ENCODE results near the gene DIRAS1.

Gene DIRAS1

DNA sequence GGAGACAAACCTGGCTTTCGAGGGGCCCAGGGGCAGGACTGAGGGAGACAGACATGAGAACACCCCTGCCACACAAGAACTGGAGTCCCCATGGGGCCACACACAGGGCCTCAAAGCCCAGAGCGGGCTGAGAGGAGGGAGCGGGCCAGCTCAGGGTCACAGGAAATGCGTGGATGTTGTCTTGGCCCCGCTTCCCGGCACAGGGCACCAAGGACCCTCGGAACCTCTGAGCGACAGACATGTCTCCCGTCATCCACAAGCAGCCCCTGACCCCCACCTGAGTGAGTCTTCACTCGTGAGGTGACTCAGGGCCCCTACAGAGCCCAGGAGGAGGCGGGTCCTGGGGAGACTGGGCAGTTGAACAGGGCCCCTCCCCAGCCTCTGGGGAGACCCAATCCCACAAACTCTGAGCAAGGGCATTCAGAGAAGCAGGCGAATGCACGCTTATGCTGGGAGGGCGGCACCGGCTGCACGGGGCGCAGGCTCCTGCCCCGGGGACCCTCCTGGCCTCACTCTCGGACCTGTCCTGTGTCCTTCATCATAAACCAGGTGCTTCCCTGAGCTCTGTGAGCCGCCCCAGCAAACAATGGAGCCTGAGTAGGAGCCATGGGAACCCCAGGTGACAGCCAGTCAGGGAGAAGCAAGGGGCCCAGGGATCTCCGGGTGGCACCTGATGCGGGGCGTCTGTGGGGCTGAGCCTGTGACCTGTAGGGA lies 41.8 kb upstream of the DIRAS1 start:
- Histone ChIP-seq H3K4me1 (ENCODE audit: control insufficient read depth, insufficient read depth, low read length) (no peaks in the 10 kb centered on the region), H3K27me3 (ENCODE audit: control insufficient read depth, insufficient read depth, low read length, poor library complexity, severe bottlenecking) (no peaks in the 10 kb centered on the region), H3K4me3 (ENCODE audit: insufficient read depth, low read depth, low read length) (no peak overlapping the region), H3K27ac (ENCODE audit: insufficient read depth, low read depth, low read length, poor library complexity, severe bottlenecking) (no peak overlapping the region), H3K9me3 (ENCODE audit: control insufficient read depth, low read length) (no peaks in the 10 kb centered on the region), H3K36me3 (ENCODE audit: control insufficient read depth, insufficient read depth, low read length) (peaks cover 52% of the 10 kb centered on the region)
- 95 to 96% methylated on average over 23 of the region's 23 CpGs for WGBS, 2 experiments

DNA sequence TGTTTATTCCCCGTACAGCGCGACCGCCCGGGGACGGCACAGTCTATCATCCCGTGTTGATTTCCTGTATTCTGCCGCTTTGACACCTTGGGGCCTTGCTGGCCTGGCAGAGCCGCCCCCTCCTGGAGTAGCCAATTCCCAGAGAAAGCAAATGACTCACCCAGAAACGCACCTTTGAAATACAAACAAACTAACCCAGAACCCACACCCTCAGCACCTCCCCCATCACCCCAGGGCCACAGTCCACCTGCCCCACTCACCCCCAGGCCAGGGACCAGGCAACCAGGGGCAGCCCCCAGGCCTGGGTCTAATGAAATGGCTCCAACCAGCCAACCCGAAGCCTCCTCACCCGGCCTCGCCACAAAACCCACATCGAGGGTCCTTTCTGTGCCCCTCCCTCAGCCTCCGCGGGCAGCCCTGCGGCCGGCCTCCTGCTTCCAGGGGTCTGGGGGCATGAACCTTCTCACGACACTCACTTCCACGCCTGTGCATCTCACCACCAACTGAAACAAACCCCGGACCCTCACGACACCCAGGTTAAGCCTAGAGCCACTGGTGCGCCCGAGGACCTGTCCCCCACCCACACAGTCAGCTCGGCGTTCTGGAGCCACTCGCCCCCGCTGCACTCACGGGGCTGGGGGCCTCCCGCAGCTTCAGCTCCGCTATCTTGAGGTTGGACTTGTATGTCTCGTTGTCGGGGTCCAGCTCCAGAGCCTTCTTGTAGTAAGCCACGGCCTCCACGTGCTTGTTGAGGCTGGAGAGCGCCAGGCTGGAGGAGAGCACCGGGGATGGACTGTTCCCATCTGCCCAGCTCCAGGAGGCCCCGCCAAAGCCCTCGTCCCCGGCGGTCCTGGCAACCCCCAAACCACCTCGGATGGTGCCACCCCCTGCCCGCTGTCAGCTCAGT lies 41.0 kb upstream of the DIRAS1 start:
- 94% methylated on average over 43 of the region's 43 CpGs for WGBS, 2 experiments
- no peak overlapping the region for H3K4me3 ChIP-seq (ENCODE audit: insufficient read depth, low read depth, low read length)
- H3K27me3 ChIP-seq (ENCODE audit: control insufficient read depth, insufficient read depth, low read length, poor library complexity, severe bottlenecking), result no peaks in the 10 kb centered on the region
- H3K4me1 ChIP-seq (ENCODE audit: control insufficient read depth, insufficient read depth, low read length), result no peaks in the 10 kb centered on the region
- H3K27ac ChIP-seq (ENCODE audit: insufficient read depth, low read depth, low read length, poor library complexity, severe bottlenecking), result no peak overlapping the region
- peaks cover 47% of the 10 kb centered on the region for H3K36me3 ChIP-seq (ENCODE audit: control insufficient read depth, insufficient read depth, low read length)
- no peaks in the 10 kb centered on the region for H3K9me3 ChIP-seq (ENCODE audit: control insufficient read depth, low read length)

DNA sequence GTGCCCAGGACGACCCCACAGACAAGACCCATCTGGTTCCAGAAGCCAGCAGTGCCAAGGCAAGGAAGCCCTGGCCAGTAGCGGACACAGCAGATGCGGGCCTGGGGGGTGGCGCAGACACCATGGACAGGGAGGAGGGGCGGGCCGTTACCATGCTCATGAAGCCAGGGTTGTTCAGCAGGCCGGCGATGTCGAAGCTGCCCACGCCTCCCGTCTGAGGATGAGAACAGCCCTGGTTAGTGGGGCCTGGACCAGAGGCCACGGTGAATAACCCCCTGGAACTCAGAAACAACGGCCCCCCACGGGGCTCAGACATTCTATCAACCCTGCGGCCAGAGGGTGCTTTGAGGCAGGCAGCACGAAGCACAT lies 40.1 kb upstream of the DIRAS1 start:
- no peaks in the 10 kb centered on the region for H3K9me3 ChIP-seq (ENCODE audit: control insufficient read depth, low read length)
- peaks cover 54% of the 10 kb centered on the region for H3K36me3 ChIP-seq (ENCODE audit: control insufficient read depth, insufficient read depth, low read length)
- 95% methylated on average over 16 of the region's 16 CpGs for WGBS, 2 experiments
- H3K4me1 ChIP-seq (ENCODE audit: control insufficient read depth, insufficient read depth, low read length), result no peaks in the 10 kb centered on the region
- H3K27ac ChIP-seq (ENCODE audit: insufficient read depth, low read depth, low read length, poor library complexity, severe bottlenecking), result no peak overlapping the region
- no peak overlapping the region for H3K4me3 ChIP-seq (ENCODE audit: insufficient read depth, low read depth, low read length)
- no peaks in the 10 kb centered on the region for H3K27me3 ChIP-seq (ENCODE audit: control insufficient read depth, insufficient read depth, low read length, poor library complexity, severe bottlenecking)

DNA sequence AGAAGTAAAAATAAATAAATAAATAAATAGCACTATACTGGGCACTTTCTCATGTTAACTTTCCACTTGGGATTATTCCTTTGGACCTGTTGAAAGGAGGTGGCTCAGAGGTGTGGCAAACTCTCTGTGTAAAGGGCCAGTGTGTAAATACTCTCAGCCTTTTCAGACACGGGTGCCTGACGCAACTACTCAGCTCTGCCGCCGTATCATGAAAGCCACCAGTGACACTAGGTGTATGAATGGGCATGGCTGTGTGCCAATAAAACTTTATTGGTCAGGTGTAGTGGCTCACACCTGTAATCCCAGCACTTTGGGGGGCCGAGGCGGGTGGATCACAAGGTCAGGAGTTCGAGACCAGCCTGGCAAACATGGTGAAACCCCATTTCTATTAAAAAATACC lies 38.8 kb upstream of the DIRAS1 start:
- Histone ChIP-seq H3K4me3 (ENCODE audit: insufficient read depth, low read depth, low read length) (no peak overlapping the region), H3K27ac (ENCODE audit: insufficient read depth, low read depth, low read length, poor library complexity, severe bottlenecking) (no peak overlapping the region), H3K27me3 (ENCODE audit: control insufficient read depth, insufficient read depth, low read length, poor library complexity, severe bottlenecking) (no peaks in the 10 kb centered on the region), H3K9me3 (ENCODE audit: control insufficient read depth, low read length) (no peaks in the 10 kb centered on the region), H3K4me1 (ENCODE audit: control insufficient read depth, insufficient read depth, low read length) (no peaks in the 10 kb centered on the region), H3K36me3 (ENCODE audit: control insufficient read depth, insufficient read depth, low read length) (peaks cover 59% of the 10 kb centered on the region)
- 93 to 98% methylated on average over 7 of the region's 7 CpGs for WGBS, 2 experiments

DNA sequence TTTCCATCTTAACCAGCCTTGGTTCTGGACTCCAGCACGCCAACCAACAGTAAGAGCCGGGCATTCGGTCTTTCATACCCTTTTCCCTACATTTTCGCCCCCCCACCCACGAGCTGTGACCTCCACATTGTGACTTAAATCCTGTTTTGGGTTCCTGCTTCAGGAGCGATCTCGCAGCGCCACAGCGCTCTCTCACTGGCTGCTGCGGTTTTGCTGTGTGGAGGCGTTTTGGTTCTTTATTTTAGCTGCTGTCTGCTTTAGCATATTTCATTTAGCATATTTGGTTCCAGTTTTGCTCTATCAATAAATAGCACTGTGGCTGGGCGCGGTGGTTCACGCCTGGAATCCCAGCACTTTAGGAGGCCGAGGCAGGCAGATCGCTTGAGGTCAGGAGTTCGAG lies 38.2 kb upstream of the DIRAS1 start:
- Histone ChIP-seq H3K36me3 (ENCODE audit: control insufficient read depth, insufficient read depth, low read length) (peaks cover 57% of the 10 kb centered on the region), H3K27me3 (ENCODE audit: control insufficient read depth, insufficient read depth, low read length, poor library complexity, severe bottlenecking) (no peaks in the 10 kb centered on the region), H3K9me3 (ENCODE audit: control insufficient read depth, low read length) (no peaks in the 10 kb centered on the region), H3K4me1 (ENCODE audit: control insufficient read depth, insufficient read depth, low read length) (no peaks in the 10 kb centered on the region), H3K4me3 (ENCODE audit: insufficient read depth, low read depth, low read length) (no peak overlapping the region), H3K27ac (ENCODE audit: insufficient read depth, low read depth, low read length, poor library complexity, severe bottlenecking) (no peak overlapping the region)
- WGBS, 2 experiments, result 95% methylated on average over 17 of the region's 17 CpGs

DNA sequence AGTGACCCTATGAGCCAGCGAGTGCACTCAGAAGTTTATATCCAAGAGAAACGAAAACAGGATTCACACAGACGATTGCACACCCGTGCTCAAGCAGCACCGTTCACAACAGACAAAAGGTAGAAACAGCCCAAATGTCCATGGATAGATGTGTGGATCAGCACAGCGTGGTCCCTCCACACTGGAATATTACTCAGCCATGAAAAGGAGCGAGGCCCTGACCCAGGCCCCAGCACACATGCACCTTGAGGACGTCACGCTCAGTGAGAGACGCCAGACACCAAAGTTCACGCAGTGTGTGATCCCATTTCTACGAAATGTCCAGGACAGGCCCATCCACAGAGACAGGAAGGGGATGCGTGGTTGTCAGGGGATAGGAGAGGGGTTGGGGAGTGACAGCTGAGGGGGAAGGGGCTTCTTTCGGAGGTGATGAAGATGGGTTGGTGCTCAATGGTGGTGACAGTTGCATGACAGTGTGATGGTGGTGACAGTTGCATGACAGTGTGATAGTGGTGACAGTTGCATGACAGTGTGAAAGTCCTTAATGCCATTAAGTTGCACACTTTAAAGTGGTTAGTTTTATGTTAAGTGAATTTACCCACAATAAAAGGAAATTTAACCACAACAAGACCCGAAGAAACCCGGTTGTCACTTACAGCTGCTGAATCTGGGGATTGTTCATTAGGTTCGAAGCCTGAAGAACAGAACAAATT lies 37.6 kb upstream of the DIRAS1 start:
- 96% methylated on average over 17 of the region's 17 CpGs for WGBS, 2 experiments
- Histone ChIP-seq H3K4me1 (ENCODE audit: control insufficient read depth, insufficient read depth, low read length) (no peaks in the 10 kb centered on the region), H3K4me3 (ENCODE audit: insufficient read depth, low read depth, low read length) (no peak overlapping the region), H3K9me3 (ENCODE audit: control insufficient read depth, low read length) (no peaks in the 10 kb centered on the region), H3K27me3 (ENCODE audit: control insufficient read depth, insufficient read depth, low read length, poor library complexity, severe bottlenecking) (no peaks in the 10 kb centered on the region), H3K36me3 (ENCODE audit: control insufficient read depth, insufficient read depth, low read length) (peaks cover 53% of the 10 kb centered on the region), H3K27ac (ENCODE audit: insufficient read depth, low read depth, low read length, poor library complexity, severe bottlenecking) (no peak overlapping the region)

DNA sequence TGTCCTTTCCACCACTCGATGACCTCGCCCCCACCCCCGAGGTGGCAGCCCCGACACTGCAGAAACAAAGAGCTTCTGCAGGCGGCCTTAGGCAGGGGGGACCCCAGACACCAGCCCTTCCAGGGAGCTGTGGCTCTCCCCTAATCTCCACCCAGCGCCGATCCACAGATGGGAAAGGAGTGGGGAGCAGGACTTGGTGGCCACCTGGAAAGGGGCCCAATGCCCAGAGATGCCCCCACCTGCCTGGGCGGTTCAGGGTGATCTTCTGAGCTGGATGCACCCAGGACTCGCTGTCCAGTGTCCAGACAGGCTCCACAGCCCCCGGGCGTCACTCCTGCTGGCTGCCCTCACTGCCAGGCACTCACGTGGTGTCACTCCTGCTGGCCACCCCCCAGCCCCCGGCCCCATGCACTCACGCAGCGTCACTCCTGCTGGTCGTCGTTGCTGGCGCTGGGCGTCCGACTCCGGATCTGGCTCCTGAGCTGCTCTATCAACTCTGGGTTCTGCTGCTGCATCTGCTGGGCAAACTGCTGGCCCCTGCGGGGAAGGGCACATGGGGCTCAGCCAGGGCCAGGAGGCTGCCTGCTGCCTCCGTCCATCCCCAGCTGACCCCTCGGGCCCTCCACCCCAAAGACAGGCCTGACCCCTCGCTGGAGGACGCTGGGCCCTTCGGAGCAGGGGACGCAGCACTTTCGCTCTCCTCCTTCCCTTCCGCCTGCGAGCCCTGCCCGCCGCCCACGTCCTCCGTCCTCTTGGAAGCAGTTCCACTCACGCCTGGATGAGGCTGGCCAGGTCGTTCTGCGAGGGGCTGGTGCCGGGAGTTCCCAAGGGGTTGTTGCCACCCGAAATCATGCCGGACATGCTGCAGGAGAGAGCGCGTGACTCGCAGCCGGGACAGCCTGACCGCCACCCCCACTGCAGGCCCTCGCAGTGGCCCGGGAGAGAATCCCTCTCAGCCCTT lies 36.0 kb upstream of the DIRAS1 start:
- WGBS, 2 experiments, result 96 to 97% methylated on average over 48 of the region's 48 CpGs
- Histone ChIP-seq H3K4me3 (ENCODE audit: insufficient read depth, low read depth, low read length) (no peak overlapping the region), H3K36me3 (ENCODE audit: control insufficient read depth, insufficient read depth, low read length) (peaks cover 39% of the 10 kb centered on the region), H3K27ac (ENCODE audit: insufficient read depth, low read depth, low read length, poor library complexity, severe bottlenecking) (no peak overlapping the region), H3K9me3 (ENCODE audit: control insufficient read depth, low read length) (no peaks in the 10 kb centered on the region), H3K4me1 (ENCODE audit: control insufficient read depth, insufficient read depth, low read length) (no peaks in the 10 kb centered on the region), H3K27me3 (ENCODE audit: control insufficient read depth, insufficient read depth, low read length, poor library complexity, severe bottlenecking) (no peaks in the 10 kb centered on the region)

DNA sequence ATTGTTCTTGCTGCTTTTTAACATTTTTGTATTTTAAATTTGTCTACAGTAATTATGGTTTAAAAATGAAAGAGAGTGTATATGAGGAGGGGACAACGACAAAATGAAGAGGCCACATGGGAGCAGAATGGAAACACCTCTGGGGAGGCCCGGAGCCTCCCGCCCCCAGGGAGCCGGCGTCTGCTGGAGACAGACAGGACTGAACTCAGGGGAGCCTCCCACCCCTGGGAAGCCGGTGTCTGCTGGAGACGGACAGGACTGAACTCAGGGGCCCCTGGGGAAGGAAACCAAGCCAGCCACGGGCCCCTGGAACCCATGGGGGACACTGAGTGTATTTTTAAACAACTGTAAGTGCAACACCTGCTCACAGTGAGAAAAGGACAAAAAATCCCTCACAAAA lies 35.3 kb upstream of the DIRAS1 start:
- Histone ChIP-seq H3K4me1 (ENCODE audit: control insufficient read depth, insufficient read depth, low read length) (no peaks in the 10 kb centered on the region), H3K36me3 (ENCODE audit: control insufficient read depth, insufficient read depth, low read length) (peaks cover 32% of the 10 kb centered on the region), H3K27me3 (ENCODE audit: control insufficient read depth, insufficient read depth, low read length, poor library complexity, severe bottlenecking) (no peaks in the 10 kb centered on the region), H3K9me3 (ENCODE audit: control insufficient read depth, low read length) (no peaks in the 10 kb centered on the region), H3K4me3 (ENCODE audit: insufficient read depth, low read depth, low read length) (no peak overlapping the region), H3K27ac (ENCODE audit: insufficient read depth, low read depth, low read length, poor library complexity, severe bottlenecking) (no peak overlapping the region)
- WGBS, 2 experiments, result 94 to 97% methylated on average over 8 of the region's 8 CpGs

DNA sequence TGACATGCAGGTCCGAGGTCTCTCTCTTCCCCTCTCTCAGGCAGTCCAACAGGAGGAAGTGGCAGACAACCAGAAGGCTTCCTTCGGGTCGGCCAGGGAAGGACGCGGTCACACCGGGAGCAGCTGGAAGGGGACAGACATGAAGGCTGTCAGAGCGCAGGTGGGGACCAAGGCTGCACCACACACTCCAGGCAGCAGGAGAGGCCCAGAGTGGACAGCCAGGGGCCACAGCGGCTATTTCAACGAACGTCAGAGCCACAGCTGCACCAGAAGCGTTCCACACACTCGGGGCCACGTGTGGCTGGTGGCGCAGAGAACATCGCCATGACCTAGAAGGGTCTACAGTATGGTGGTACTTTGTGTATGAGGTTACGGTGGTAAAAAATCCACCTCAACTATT lies 34.6 kb upstream of the DIRAS1 start:
- Histone ChIP-seq H3K27me3 (ENCODE audit: control insufficient read depth, insufficient read depth, low read length, poor library complexity, severe bottlenecking) (no peaks in the 10 kb centered on the region), H3K4me1 (ENCODE audit: control insufficient read depth, insufficient read depth, low read length) (no peaks in the 10 kb centered on the region), H3K4me3 (ENCODE audit: insufficient read depth, low read depth, low read length) (no peak overlapping the region), H3K36me3 (ENCODE audit: control insufficient read depth, insufficient read depth, low read length) (peaks cover 28% of the 10 kb centered on the region), H3K27ac (ENCODE audit: insufficient read depth, low read depth, low read length, poor library complexity, severe bottlenecking) (no peak overlapping the region), H3K9me3 (ENCODE audit: control insufficient read depth, low read length) (no peaks in the 10 kb centered on the region)
- 96% methylated on average over 15 of the region's 16 CpGs for WGBS, 2 experiments
